SU-DHL-6 (cell line): ENCODE measurements around the gene PPFIBP2.

Experiments
- EZH2phosphoT487 ChIP-seq: fragments of 200-600 bp; sonication (generic), shearing (Covaris generic); conservative IDR thresholded peaks from 2 replicates; pipeline ENCODE4 v1.6.1; 2018; ENCODE audit warnings: mild to moderate bottlenecking, antibody characterized with exemption, low read length, moderate library complexity, mixed read lengths
- TF ChIP-seq, protein P1 (sequence below): fragments of 200-600 bp; sonication (generic); IDR thresholded peaks from one replicate; pipeline ENCODE4 v1.5.1; 2017; ENCODE audit warnings: antibody characterized with exemption, mild to moderate bottlenecking, low read length, moderate library complexity; ENCODE audit not compliant: insufficient read depth, poor library complexity, severe bottlenecking

DNA sequence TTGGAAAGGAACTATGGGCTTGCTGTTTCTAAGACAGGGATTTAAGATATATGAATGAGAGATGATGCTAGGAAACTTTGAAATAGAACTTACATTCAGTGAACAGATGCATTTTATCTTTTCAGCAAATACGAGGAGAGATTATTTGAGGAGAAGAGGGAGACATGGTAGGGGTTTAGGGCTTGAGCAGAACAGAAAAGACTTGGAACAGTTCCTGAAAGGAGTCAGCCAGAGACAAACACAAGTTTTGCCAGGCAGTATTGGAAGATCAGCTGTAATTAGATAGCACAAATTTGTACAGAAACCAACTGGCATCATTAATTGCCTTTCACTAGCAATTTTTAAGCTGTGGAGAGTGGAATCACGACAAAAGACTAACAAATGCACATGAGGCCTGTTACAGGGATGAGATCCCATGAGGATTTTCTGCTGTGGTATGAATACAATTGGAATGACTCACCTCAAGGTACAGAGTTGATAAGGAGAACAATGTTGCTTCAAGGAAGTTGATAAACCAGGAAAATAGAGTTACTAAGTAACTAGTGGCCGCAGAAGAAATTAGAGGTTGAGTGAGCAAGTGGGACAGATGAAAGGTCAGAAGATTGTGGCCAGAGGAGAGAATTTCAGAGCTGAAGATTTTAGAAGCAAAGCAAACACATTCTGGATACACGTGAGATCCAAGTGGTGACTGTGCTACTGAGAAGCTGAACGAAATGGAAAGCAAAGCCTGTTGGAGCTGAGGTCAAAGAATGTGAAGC lies 91.6 kb downstream of the PPFIBP2 start:
- TF ChIP-seq, protein P1, sequence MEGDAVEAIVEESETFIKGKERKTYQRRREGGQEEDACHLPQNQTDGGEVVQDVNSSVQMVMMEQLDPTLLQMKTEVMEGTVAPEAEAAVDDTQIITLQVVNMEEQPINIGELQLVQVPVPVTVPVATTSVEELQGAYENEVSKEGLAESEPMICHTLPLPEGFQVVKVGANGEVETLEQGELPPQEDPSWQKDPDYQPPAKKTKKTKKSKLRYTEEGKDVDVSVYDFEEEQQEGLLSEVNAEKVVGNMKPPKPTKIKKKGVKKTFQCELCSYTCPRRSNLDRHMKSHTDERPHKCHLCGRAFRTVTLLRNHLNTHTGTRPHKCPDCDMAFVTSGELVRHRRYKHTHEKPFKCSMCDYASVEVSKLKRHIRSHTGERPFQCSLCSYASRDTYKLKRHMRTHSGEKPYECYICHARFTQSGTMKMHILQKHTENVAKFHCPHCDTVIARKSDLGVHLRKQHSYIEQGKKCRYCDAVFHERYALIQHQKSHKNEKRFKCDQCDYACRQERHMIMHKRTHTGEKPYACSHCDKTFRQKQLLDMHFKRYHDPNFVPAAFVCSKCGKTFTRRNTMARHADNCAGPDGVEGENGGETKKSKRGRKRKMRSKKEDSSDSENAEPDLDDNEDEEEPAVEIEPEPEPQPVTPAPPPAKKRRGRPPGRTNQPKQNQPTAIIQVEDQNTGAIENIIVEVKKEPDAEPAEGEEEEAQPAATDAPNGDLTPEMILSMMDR = no peak
- TF ChIP-seq EZH2phosphoT487 = no peak
